GM19328 (cell line): ENCODE data around the gene EIF4G1.

Experiments used
- ATAC-seq: cut with Tn5 transposase; IDR thresholded peaks from one replicate; pipeline ENCODE4 v1.9.1; 2021; ENCODE audit warnings: mild to moderate bottlenecking, moderate library complexity; ENCODE audit not compliant: unreplicated experiment

The EIF4G1 gene

GRCh38 chr3:184350618-184351017 lies 36.2 kb downstream of the EIF4G1 start:
- no peak for ATAC-seq

GRCh38 chr3:184351511-184352148 lies 37.2 kb downstream of the EIF4G1 start:
- ATAC-seq = no peak

- no peak for ATAC-seq
Measured at GRCh38 chr3:184352149-184352785, 37.9 kb downstream of the EIF4G1 start.

GRCh38 chr3:184352897-184353545 lies 38.6 kb downstream of the EIF4G1 start:
- ATAC-seq = no peak

GRCh38 chr3:184353546-184353941 lies 39.1 kb downstream of the EIF4G1 start:
- ATAC-seq = no peak

- no peak for ATAC-seq
Measured at GRCh38 chr3:184354121-184354728, 39.8 kb downstream of the EIF4G1 start.

- ATAC-seq = no peak
Measured at GRCh38 chr3:184354754-184355153, 40.3 kb downstream of the EIF4G1 start.

GRCh38 chr3:184355261-184356040 lies 41.0 kb downstream of the EIF4G1 start:
- ATAC-seq = no peak

GRCh38 chr3:184357248-184358123 lies 43.1 kb downstream of the EIF4G1 start:
- ATAC-seq = no peak

GRCh38 chr3:184358124-184358767 lies 43.8 kb downstream of the EIF4G1 start:
- no peak for ATAC-seq

- ATAC-seq = no peak
Measured at GRCh38 chr3:184358921-184359350, 44.5 kb downstream of the EIF4G1 start.

GRCh38 chr3:184359610-184360009 lies 45.2 kb downstream of the EIF4G1 start:
- no peak for ATAC-seq

GRCh38 chr3:184360070-184360928 lies 45.9 kb downstream of the EIF4G1 start:
- ATAC-seq = no peak

GRCh38 chr3:184360929-184361531 lies 46.6 kb downstream of the EIF4G1 start:
- peak; percentile 4 for ATAC-seq

GRCh38 chr3:184361532-184361931 lies 47.1 kb downstream of the EIF4G1 start, which contains the start of the genes CLCN2 and POLR2H:
Gene CLCN2 (minus strand): TSS chr3:184361605. CDS start chr3:184361479, 126 bp downstream.
Gene POLR2H (plus strand): TSS chr3:184361710. CDS start chr3:184363493, 1,783 bp downstream.
- peak; percentile 33 for ATAC-seq

- no peak for ATAC-seq
Measured at GRCh38 chr3:184361932-184362667, 47.7 kb downstream of the EIF4G1 start.
